ENCODE results near the gene LYPD6B. TPM values are rescaled to one million over a fixed set of nuclear protein-coding genes. Genes with fewer than 3 reads are reported as not detected.

LYPD6B gene
- total RNA-seq, 1 donor from 2014 or later, result not detected

- Mint-ChIP-seq H3K4me3 (no peak overlapping the region), H3K4me1 (no peaks in the 10 kb centered on the region), H3K27ac (no peak overlapping the region), H3K36me3 (ENCODE audit: low read depth) (no peaks in the 10 kb centered on the region), H3K27me3 (peaks cover 70% of the 10 kb centered on the region), H3K9me3 (no peaks in the 10 kb centered on the region)
- DNase-seq, result peak; percentile 79
- intact Hi-C loops (cut with micrococcal nuclease), result loop anchor here (5.0 kb wide), 1 partner anchor 522 kb away; no protein-coding TSS in a partner anchor
Observed at GRCh38 chr2:149040451-149040850, 2.0 kb downstream of the LYPD6B start.

GRCh38 chr2:149041482-149041881 is 3.0 kb downstream of the LYPD6B start:
- DNase-seq, result no peak
- Mint-ChIP-seq H3K36me3 (ENCODE audit: low read depth) (no peaks in the 10 kb centered on the region), H3K4me3 (no peak overlapping the region), H3K27me3 (peaks cover 72% of the 10 kb centered on the region), H3K4me1 (no peaks in the 10 kb centered on the region), H3K27ac (no peak overlapping the region), H3K9me3 (peaks cover 5% of the 10 kb centered on the region)
- intact Hi-C loops (cut with micrococcal nuclease), result loop anchor here (5.0 kb wide), 1 partner anchor 521 kb away; no protein-coding TSS in a partner anchor

- Mint-ChIP-seq H3K27me3 (peaks cover 66% of the 10 kb centered on the region), H3K27ac (no peak overlapping the region), H3K4me3 (no peak overlapping the region), H3K4me1 (no peaks in the 10 kb centered on the region), H3K36me3 (ENCODE audit: low read depth) (no peaks in the 10 kb centered on the region), H3K9me3 (peaks cover 13% of the 10 kb centered on the region)
- intact Hi-C loops (cut with micrococcal nuclease), result loop anchor here (5.0 kb wide), 1 partner anchor 519 kb away; no protein-coding TSS in a partner anchor
- DNase-seq, result no peak
Observed at GRCh38 chr2:149042881-149043280, 4.4 kb downstream of the LYPD6B start.

GRCh38 chr2:149044500-149044899 is 6.0 kb downstream of the LYPD6B start:
- Mint-ChIP-seq H3K4me1 (no peaks in the 10 kb centered on the region), H3K27ac (no peak overlapping the region), H3K27me3 (peaks cover 59% of the 10 kb centered on the region), H3K9me3 (peaks cover 16% of the 10 kb centered on the region), H3K4me3 (no peak overlapping the region), H3K36me3 (ENCODE audit: low read depth) (no peaks in the 10 kb centered on the region)
- no peak for DNase-seq
- intact Hi-C loops (cut with micrococcal nuclease), result loop anchor here (5.0 kb wide), 1 partner anchor 518 kb away; no protein-coding TSS in a partner anchor

- Mint-ChIP-seq H3K36me3 (ENCODE audit: low read depth) (no peaks in the 10 kb centered on the region), H3K9me3 (peaks cover 16% of the 10 kb centered on the region), H3K27ac (no peak overlapping the region), H3K27me3 (peaks cover 37% of the 10 kb centered on the region), H3K4me3 (no peak overlapping the region), H3K4me1 (no peaks in the 10 kb centered on the region)
- no peak for DNase-seq
- intact Hi-C loops (cut with micrococcal nuclease), result no loop called here
Observed at GRCh38 chr2:149047118-149047517, 8.6 kb downstream of the LYPD6B start.

GRCh38 chr2:149049142-149049541 is 10.6 kb downstream of the LYPD6B start:
- H3K4me1 Mint-ChIP-seq, result no peaks in the 10 kb centered on the region
- DNase-seq, result no peak
- peaks cover 26% of the 10 kb centered on the region for H3K27me3 Mint-ChIP-seq
- intact Hi-C loops (cut with micrococcal nuclease), result no loop called here
- no peak overlapping the region for H3K4me3 Mint-ChIP-seq
- H3K9me3 Mint-ChIP-seq, result peaks cover 16% of the 10 kb centered on the region
- no peak overlapping the region for H3K27ac Mint-ChIP-seq
- H3K36me3 Mint-ChIP-seq (ENCODE audit: low read depth), result no peaks in the 10 kb centered on the region

GRCh38 chr2:149050188-149050587 is 11.7 kb downstream of the LYPD6B start:
- Mint-ChIP-seq H3K4me3 (no peak overlapping the region), H3K4me1 (no peaks in the 10 kb centered on the region), H3K27me3 (peaks cover 20% of the 10 kb centered on the region), H3K36me3 (ENCODE audit: low read depth) (no peaks in the 10 kb centered on the region), H3K27ac (no peak overlapping the region), H3K9me3 (peaks cover 16% of the 10 kb centered on the region)
- intact Hi-C loops (cut with micrococcal nuclease), result no loop called here
- peak; percentile 53 for DNase-seq

- intact Hi-C loops (cut with micrococcal nuclease), result no loop called here
- Mint-ChIP-seq H3K4me3 (no peak overlapping the region), H3K9me3 (no peaks in the 10 kb centered on the region), H3K36me3 (ENCODE audit: low read depth) (no peaks in the 10 kb centered on the region), H3K27ac (no peak overlapping the region), H3K27me3 (peaks cover 16% of the 10 kb centered on the region), H3K4me1 (no peaks in the 10 kb centered on the region)
- no peak for DNase-seq
Observed at GRCh38 chr2:149055751-149056150, 17.3 kb downstream of the LYPD6B start.

- no peaks in the 10 kb centered on the region for H3K9me3 Mint-ChIP-seq
- H3K36me3 Mint-ChIP-seq (ENCODE audit: low read depth), result no peaks in the 10 kb centered on the region
- no peak overlapping the region for H3K27ac Mint-ChIP-seq
- DNase-seq, result peak; percentile 49
- H3K4me1 Mint-ChIP-seq, result no peaks in the 10 kb centered on the region
- peaks cover 20% of the 10 kb centered on the region for H3K27me3 Mint-ChIP-seq
- H3K4me3 Mint-ChIP-seq, result no peak overlapping the region
- intact Hi-C loops (cut with micrococcal nuclease), result no loop called here
Observed at GRCh38 chr2:149056541-149057255, 18.2 kb downstream of the LYPD6B start.

- intact Hi-C loops (cut with micrococcal nuclease), result no loop called here
- Mint-ChIP-seq H3K9me3 (no peaks in the 10 kb centered on the region), H3K27ac (no peak overlapping the region), H3K4me3 (no peak overlapping the region), H3K36me3 (ENCODE audit: low read depth) (no peaks in the 10 kb centered on the region), H3K27me3 (peaks cover 21% of the 10 kb centered on the region), H3K4me1 (no peaks in the 10 kb centered on the region)
- no peak for DNase-seq
Observed at GRCh38 chr2:149057401-149057800, 18.9 kb downstream of the LYPD6B start.

GRCh38 chr2:149058936-149059335 is 20.4 kb downstream of the LYPD6B start:
- H3K36me3 Mint-ChIP-seq (ENCODE audit: low read depth), result no peaks in the 10 kb centered on the region
- H3K9me3 Mint-ChIP-seq, result no peaks in the 10 kb centered on the region
- H3K27me3 Mint-ChIP-seq, result peaks cover 23% of the 10 kb centered on the region
- intact Hi-C loops (cut with micrococcal nuclease), result no loop called here
- no peaks in the 10 kb centered on the region for H3K4me1 Mint-ChIP-seq
- H3K27ac Mint-ChIP-seq, result no peak overlapping the region
- no peak for DNase-seq
- no peak overlapping the region for H3K4me3 Mint-ChIP-seq

GRCh38 chr2:149059822-149060221 is 21.3 kb downstream of the LYPD6B start:
- Mint-ChIP-seq H3K4me3 (no peak overlapping the region), H3K4me1 (no peaks in the 10 kb centered on the region), H3K36me3 (ENCODE audit: low read depth) (no peaks in the 10 kb centered on the region), H3K9me3 (no peaks in the 10 kb centered on the region), H3K27ac (no peak overlapping the region), H3K27me3 (peaks cover 19% of the 10 kb centered on the region)
- intact Hi-C loops (cut with micrococcal nuclease), result no loop called here
- no peak for DNase-seq

- intact Hi-C loops (cut with micrococcal nuclease), result no loop called here
- Mint-ChIP-seq H3K4me3 (no peak overlapping the region), H3K27me3 (peaks cover 12% of the 10 kb centered on the region), H3K4me1 (no peaks in the 10 kb centered on the region), H3K36me3 (ENCODE audit: low read depth) (no peaks in the 10 kb centered on the region), H3K27ac (no peak overlapping the region), H3K9me3 (no peaks in the 10 kb centered on the region)
- DNase-seq, result no peak
Observed at GRCh38 chr2:149061133-149061745, 22.7 kb downstream of the LYPD6B start.

- Mint-ChIP-seq H3K4me3 (no peak overlapping the region), H3K4me1 (no peaks in the 10 kb centered on the region), H3K9me3 (no peaks in the 10 kb centered on the region), H3K36me3 (ENCODE audit: low read depth) (no peaks in the 10 kb centered on the region), H3K27ac (no peak overlapping the region), H3K27me3 (peaks cover 11% of the 10 kb centered on the region)
- no peak for DNase-seq
- intact Hi-C loops (cut with micrococcal nuclease), result no loop called here
Observed at GRCh38 chr2:149062531-149062930, 24.0 kb downstream of the LYPD6B start.
